Spleen (tissue), 7 donors: ENCODE results near the gene RBMS3.

Experiments
- CTCF ChIP-seq, 11 experiments: fragments of 200-600 bp in 7 of 11; fragments of 450-650 bp in 4 of 11; sonication (generic) in 4 of 11; IDR thresholded peaks in 8 of 11; conservative IDR thresholded peaks in 3 of 11; 1 replicate in 7 of 11; 2 replicates in 4 of 11; pipeline versions ENCODE4 v1.4.0 to v1.8.0; 2016 to 2021; ENCODE audit warnings: antibody characterized with exemption in 11 of 11, inconsistent platforms in 4 of 11, mild to moderate bottlenecking in 1 of 11
- POLR2A ChIP-seq, 3 donors: fragments of 450-650 bp; IDR thresholded peaks; one replicate each; pipeline ENCODE4 v1.5.1; 2017; ENCODE audit warnings: antibody characterized with exemption in 3 of 3, mild to moderate bottlenecking in 1 of 3
- POLR2AphosphoS5 ChIP-seq, 3 donors: sonication (generic); formaldehyde crosslinking; IDR thresholded peaks; one replicate each; pipeline ENCODE4 v1.5.1; 2017; ENCODE audit warnings: antibody characterized with exemption in 3 of 3
- donor health status: DM: no; HTN: no; CAD: no; lungs with moderate emphysema.
- donor health status: DM: no; HTN: no; CAD: no.
- donor health status: DM: no; HTN: no; CAD: no.

- TF ChIP-seq POLR2A (IDR thresholded peaks at IDR 0.05) (no peak), POLR2AphosphoS5 (IDR thresholded peaks at IDR 0.05) (no peak), CTCF (IDR thresholded peaks at IDR 0.05 in 8 of 11, conservative IDR thresholded peaks at IDR 0.05 in 3 of 11) (peak in 9 of 11 experiments; percentile 21 to 46 (median 37))
Observed at GRCh38 chr3:29764603-29765254, 483.9 kb downstream of the RBMS3 start.
